ENCODE data around the gene PTPRCAP. TPM values are rescaled to one million over a fixed set of nuclear protein-coding genes. Genes with fewer than 3 reads are reported as not detected.
"Not testable (repeated sequence)": the region's sequence is repeated elsewhere in the genome, so short reads cannot be mapped to it uniquely, and the experiment has no call there.

PTPRCAP gene
- total RNA-seq, 2 donors from 2014 or later, result 94.5 to 119 TPM

DNA sequence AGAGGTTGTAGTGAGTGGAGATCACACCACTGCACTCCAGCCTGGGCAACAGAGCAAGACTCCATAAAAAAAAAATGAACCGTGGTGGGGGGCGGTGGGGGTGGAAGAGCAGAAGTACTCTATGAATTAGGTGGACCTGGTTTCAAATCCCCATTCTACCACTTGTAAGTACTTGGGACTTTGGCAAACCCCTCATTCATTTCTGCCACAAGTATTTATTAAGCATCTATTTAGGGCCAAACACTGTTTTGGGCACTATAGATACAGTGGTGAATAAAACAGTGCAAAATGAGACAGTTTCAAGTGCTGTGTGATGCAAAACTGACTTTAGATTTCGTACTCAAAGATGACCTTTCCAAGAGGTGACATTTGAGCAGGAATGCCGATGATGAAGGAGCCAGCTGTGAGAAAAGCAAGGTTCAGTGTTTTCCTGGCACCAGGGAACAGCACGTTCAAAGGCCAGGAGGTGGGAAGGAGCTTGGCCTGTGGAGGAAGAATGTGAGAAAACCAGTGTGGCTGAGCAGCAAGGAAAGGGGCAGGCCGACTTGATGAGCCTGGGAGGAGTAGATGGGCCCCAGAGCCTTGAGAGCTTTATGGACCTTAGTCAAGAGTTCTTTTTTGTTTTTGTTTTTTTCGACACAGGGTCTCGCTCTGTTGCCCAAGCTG lies 33.0 kb upstream of the PTPRCAP start:
- ATAC-seq (replicated peaks in 1 of 2), result no peak
- peak overlapping the region in 1 of 2 donors; percentile 84 for H3K4me3 Mint-ChIP-seq
- DNase-seq, result no peak
- H3K9me3 Mint-ChIP-seq, result no peaks in the 10 kb centered on the region
- no peak overlapping the region for H3K27ac Mint-ChIP-seq
- H3K27me3 Mint-ChIP-seq (ENCODE audit: low read depth), result no peaks in the 10 kb centered on the region
- H3K4me1 Mint-ChIP-seq (ENCODE audit: low read depth), result peaks cover 36% of the 10 kb centered on the region
- H3K36me3 Mint-ChIP-seq (ENCODE audit: insufficient read depth in 2 of 2), result no peaks in the 10 kb centered on the region

GRCh38 chr11:67469508-67469811 lies 32.0 kb upstream of the PTPRCAP start:
- H3K27ac Mint-ChIP-seq, result peak overlapping the region; percentile 22
- DNase-seq (no peak), ATAC-seq (replicated peaks in 1 of 2) (no peak)
- H3K27me3 Mint-ChIP-seq (ENCODE audit: low read depth), result no peaks in the 10 kb centered on the region
- no peaks in the 10 kb centered on the region for H3K36me3 Mint-ChIP-seq (ENCODE audit: insufficient read depth in 2 of 2)
- H3K4me1 Mint-ChIP-seq (ENCODE audit: low read depth), result peaks cover 41% of the 10 kb centered on the region
- no peaks in the 10 kb centered on the region for H3K9me3 Mint-ChIP-seq
- H3K4me3 Mint-ChIP-seq, result peak overlapping the region; percentile 84 to 94

DNA sequence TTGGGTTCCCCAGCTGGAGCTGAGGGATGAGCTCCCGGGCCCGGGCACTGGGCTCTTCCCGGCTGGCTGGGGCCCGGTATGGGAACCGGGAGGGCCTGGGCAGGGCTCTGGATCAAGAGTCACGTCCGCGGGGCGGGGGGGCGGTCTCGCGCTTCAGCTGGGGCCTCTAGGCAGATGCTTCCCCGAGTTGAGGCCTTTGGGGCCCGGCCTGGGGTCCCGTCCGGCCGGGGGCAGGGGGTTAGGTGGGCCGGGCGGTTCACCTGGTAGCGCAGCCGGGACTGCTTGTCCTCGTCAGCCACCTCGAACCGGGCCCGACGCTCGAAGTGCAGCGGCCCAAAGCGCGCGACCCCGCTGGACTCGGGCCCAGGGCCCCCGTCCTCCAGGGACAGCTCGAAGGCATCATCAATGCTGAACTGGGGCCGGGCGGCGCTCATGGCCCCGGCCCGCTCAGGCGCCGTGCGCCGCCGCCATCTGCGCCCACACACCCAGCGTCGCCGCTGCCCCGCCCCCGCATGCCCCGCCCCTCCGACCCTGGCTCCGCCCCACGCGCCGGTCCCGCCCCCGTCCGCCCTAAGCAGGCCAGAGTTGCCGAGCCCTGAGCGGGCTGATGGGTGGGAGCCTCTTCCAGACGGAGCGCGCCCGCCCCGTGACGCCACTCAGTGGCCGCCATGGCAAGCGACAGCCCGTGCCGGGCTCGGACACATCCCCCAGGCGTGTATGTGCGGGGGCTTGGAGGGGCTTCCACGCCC lies 31.5 kb upstream of the PTPRCAP start, which contains the start of gene TMEM134:
TMEM134 (minus strand) TSS at position 493 of the 749 bp plus-strand sequence; CDS start at position 434, 59 bp downstream.
- ATAC-seq (replicated peaks in 1 of 2) (peak; percentile 85), DNase-seq (peak; percentile 92 to 95)
- Mint-ChIP-seq H3K36me3 (ENCODE audit: insufficient read depth in 2 of 2) (no peaks in the 10 kb centered on the region), H3K27me3 (ENCODE audit: low read depth) (no peaks in the 10 kb centered on the region), H3K4me3 (peak within 1 kb of the TSS; percentile 94 to 95), H3K27ac (peak within 1 kb of the TSS; percentile 43), H3K4me1 (ENCODE audit: low read depth) (peaks cover 46% of the 10 kb centered on the region), H3K9me3 (no peaks in the 10 kb centered on the region)

GRCh38 chr11:67468456-67468758 lies 30.9 kb upstream of the PTPRCAP start:
- no peaks in the 10 kb centered on the region for H3K27me3 Mint-ChIP-seq (ENCODE audit: low read depth)
- DNase-seq, result peak in 1 of 2 donors; percentile 40
- H3K27ac Mint-ChIP-seq, result peak overlapping the region; percentile 43
- H3K9me3 Mint-ChIP-seq, result no peaks in the 10 kb centered on the region
- H3K4me3 Mint-ChIP-seq, result peak overlapping the region; percentile 94 to 95
- ATAC-seq (replicated peaks in 1 of 2), result peak in 1 of 2 donors; percentile 1
- peaks cover 50% of the 10 kb centered on the region for H3K4me1 Mint-ChIP-seq (ENCODE audit: low read depth)
- no peaks in the 10 kb centered on the region for H3K36me3 Mint-ChIP-seq (ENCODE audit: insufficient read depth in 2 of 2)

DNA sequence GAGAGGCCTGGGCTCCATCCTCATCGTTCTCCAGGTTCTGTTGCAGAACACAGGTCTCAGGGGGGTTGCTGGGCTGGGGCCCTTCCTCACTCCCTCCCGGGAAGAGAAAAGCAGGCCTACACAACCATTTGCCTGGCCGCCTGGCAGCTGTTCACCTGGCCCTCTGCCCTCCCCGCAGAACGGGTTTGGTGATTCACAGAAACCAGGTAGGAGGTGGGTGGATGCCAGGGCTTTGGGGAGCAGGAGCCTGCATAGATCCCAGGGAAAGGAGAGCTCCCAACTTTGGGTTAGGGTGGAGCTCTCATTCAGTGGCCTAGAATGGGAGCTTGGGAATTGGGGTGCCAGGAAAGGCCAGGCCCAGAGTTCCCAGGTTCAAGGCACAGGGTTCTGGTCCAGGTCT lies 30.6 kb upstream of the PTPRCAP start:
- Mint-ChIP-seq H3K36me3 (ENCODE audit: insufficient read depth in 2 of 2) (no peaks in the 10 kb centered on the region), H3K4me1 (ENCODE audit: low read depth) (peaks cover 50% of the 10 kb centered on the region), H3K4me3 (peak overlapping the region; percentile 94 to 95), H3K27ac (peak overlapping the region; percentile 43), H3K9me3 (no peaks in the 10 kb centered on the region), H3K27me3 (ENCODE audit: low read depth) (no peaks in the 10 kb centered on the region)
- ATAC-seq (replicated peaks in 1 of 2) (no peak), DNase-seq (peak; percentile 41 to 45)

GRCh38 chr11:67466962-67467771 lies 29.7 kb upstream of the PTPRCAP start:
- Mint-ChIP-seq H3K9me3 (no peaks in the 10 kb centered on the region), H3K4me1 (ENCODE audit: low read depth) (peaks cover 50% of the 10 kb centered on the region), H3K27me3 (ENCODE audit: low read depth) (no peaks in the 10 kb centered on the region), H3K27ac (peak overlapping the region; percentile 27), H3K36me3 (ENCODE audit: insufficient read depth in 2 of 2) (no peaks in the 10 kb centered on the region), H3K4me3 (peak overlapping the region; percentile 94 to 95)
- ATAC-seq (replicated peaks in 1 of 2) (no peak), DNase-seq (no peak)

DNA sequence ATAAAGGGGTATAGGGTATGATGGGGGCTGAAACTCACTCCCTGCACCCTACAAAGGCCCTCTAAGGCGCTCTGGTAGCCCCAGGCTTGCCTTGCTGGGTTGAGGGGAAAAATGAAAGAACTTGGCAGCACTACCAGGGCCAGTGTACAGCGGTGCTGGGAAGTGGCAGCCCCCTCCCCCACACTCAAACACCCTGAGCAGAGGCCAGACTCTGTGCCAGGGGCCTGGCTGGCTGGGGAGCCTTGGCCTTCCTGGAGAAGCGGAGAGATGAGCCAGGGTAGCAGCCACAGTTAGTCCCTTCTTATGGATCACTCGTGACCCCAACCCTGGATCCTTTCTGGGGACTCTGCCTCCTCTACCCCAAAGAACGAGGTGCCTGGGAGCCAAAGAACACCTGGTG lies 28.9 kb upstream of the PTPRCAP start:
- H3K27me3 Mint-ChIP-seq (ENCODE audit: low read depth), result no peaks in the 10 kb centered on the region
- H3K4me1 Mint-ChIP-seq (ENCODE audit: low read depth), result peaks cover 43% of the 10 kb centered on the region
- DNase-seq, result no peak
- no peak overlapping the region for H3K27ac Mint-ChIP-seq
- ATAC-seq (replicated peaks in 1 of 2), result no peak
- no peaks in the 10 kb centered on the region for H3K9me3 Mint-ChIP-seq
- H3K36me3 Mint-ChIP-seq (ENCODE audit: insufficient read depth in 2 of 2), result no peaks in the 10 kb centered on the region
- peak overlapping the region in 1 of 2 donors; percentile 94 for H3K4me3 Mint-ChIP-seq

GRCh38 chr11:67465530-67465929 lies 28.0 kb upstream of the PTPRCAP start:
- Mint-ChIP-seq H3K4me3 (peak overlapping the region; percentile 87 to 95), H3K27ac (peak overlapping the region; percentile 71), H3K4me1 (ENCODE audit: low read depth) (peaks cover 42% of the 10 kb centered on the region)
- DNase-seq; H3K9me3 Mint-ChIP-seq; ATAC-seq (replicated peaks in 1 of 2); H3K27me3 Mint-ChIP-seq (ENCODE audit: low read depth); H3K36me3 Mint-ChIP-seq (ENCODE audit: insufficient read depth in 2 of 2): not testable (repeated sequence)

DNA sequence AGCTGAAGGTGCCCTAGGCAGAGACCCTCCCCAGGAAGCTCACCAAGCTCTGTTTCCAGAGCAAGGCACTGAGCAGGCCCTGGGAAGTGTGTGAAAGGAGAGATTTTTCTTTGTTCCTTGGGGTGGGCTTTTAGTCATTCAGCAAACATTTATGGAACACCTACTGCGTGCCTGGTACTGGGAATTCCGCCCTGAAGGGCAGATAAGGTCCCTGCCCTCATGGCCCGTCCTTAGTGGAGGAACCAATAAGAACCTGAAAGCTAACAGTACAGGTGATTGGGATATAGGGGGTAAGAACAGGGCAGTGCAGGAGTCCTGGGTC lies 27.7 kb upstream of the PTPRCAP start:
- H3K4me3 Mint-ChIP-seq, result peak overlapping the region; percentile 87 to 95
- H3K4me1 Mint-ChIP-seq (ENCODE audit: low read depth), result peaks cover 41% of the 10 kb centered on the region
- no peaks in the 10 kb centered on the region for H3K9me3 Mint-ChIP-seq
- no peaks in the 10 kb centered on the region for H3K27me3 Mint-ChIP-seq (ENCODE audit: low read depth)
- ATAC-seq (replicated peaks in 1 of 2) (no peak), DNase-seq (no peak)
- peak overlapping the region; percentile 71 for H3K27ac Mint-ChIP-seq
- H3K36me3 Mint-ChIP-seq (ENCODE audit: insufficient read depth in 2 of 2), result no peaks in the 10 kb centered on the region

GRCh38 chr11:67464411-67465188 lies 27.1 kb upstream of the PTPRCAP start:
- ATAC-seq (replicated peaks in 1 of 2) (peak; percentile 82), DNase-seq (peak; percentile 95 to 96)
- H3K27ac Mint-ChIP-seq, result peak overlapping the region; percentile 71

GRCh38 chr11:67463680-67464410 lies 26.4 kb upstream of the PTPRCAP start:
- peak overlapping the region; percentile 60 for H3K27ac Mint-ChIP-seq
- H3K4me1 Mint-ChIP-seq (ENCODE audit: low read depth), result peaks cover 36% of the 10 kb centered on the region
- no peaks in the 10 kb centered on the region for H3K36me3 Mint-ChIP-seq (ENCODE audit: insufficient read depth in 2 of 2)
- H3K9me3 Mint-ChIP-seq, result no peaks in the 10 kb centered on the region
- no peak for DNase-seq
- H3K27me3 Mint-ChIP-seq (ENCODE audit: low read depth), result no peaks in the 10 kb centered on the region
- H3K4me3 Mint-ChIP-seq, result peak overlapping the region; percentile 87 to 95
- no peak for ATAC-seq (replicated peaks in 1 of 2)

More at GRCh38 chr11:67464411-67465188, 27.1 kb upstream of the PTPRCAP start:
- Mint-ChIP-seq H3K4me1 (ENCODE audit: low read depth) (peaks cover 36% of the 10 kb centered on the region), H3K9me3 (no peaks in the 10 kb centered on the region), H3K27me3 (ENCODE audit: low read depth) (no peaks in the 10 kb centered on the region), H3K36me3 (ENCODE audit: insufficient read depth in 2 of 2) (no peaks in the 10 kb centered on the region), H3K4me3 (peak overlapping the region; percentile 87 to 95)

DNA sequence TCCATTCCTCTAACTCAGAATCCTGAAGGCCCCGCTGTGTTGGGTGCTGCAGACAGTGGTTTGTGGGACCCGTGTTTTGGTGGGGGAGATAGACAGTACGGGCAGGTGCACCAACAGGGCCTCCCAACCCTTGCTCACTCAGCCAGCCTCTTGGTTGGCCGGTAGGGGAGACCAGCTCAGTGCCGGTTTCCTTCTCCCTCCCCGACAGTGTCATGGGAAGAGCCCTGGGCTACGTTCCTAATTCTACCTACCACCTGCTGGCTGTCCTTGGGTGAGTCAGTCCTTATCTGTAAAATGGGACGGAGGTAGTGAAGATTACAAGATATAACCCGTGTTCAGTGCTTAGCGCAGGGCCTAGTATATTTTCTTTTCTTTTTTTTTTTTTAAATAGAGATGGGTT lies 25.7 kb upstream of the PTPRCAP start:
- Mint-ChIP-seq H3K4me3 (no peak overlapping the region), H3K9me3 (no peaks in the 10 kb centered on the region), H3K36me3 (ENCODE audit: insufficient read depth in 2 of 2) (no peaks in the 10 kb centered on the region), H3K4me1 (ENCODE audit: low read depth) (peaks cover 33% of the 10 kb centered on the region), H3K27ac (no peak overlapping the region), H3K27me3 (ENCODE audit: low read depth) (no peaks in the 10 kb centered on the region)
- no peak for ATAC-seq (replicated peaks in 1 of 2)
- no peak for DNase-seq

Measured in activated T-cell treated with anti-CD3 and anti-CD28 coated beads, Interleukin-2, amount 50 U/mL, for 72 hours (primary cell).